NT2/D1 (cell line): ENCODE data around the gene AHCYL2.
"Not testable (repeated sequence)": the region's sequence is repeated elsewhere in the genome, so short reads cannot be mapped to it uniquely, and the experiment has no call there.

Source experiments
- DNase-seq: peaks from one replicate; pipeline ENCODE4 v3.0.0-alpha.2; 2011; ENCODE audit warnings: low read depth, low spot score
- H3K27me3 ChIP-seq: 2 replicates; pipeline ENCODE4 v1.6.0; 2011; ENCODE audit warnings: mild to moderate bottlenecking; ENCODE audit not compliant: insufficient read length, insufficient read depth
- H3K36me3 ChIP-seq: 2 replicates; pipeline ENCODE4 v1.6.1; 2011; ENCODE audit warnings: mild to moderate bottlenecking, low read length, mixed read lengths; ENCODE audit not compliant: insufficient read depth, insufficient read length
- H3K4me1 ChIP-seq: 2 replicates; pipeline ENCODE4 v1.5.1; 2011; ENCODE audit not compliant: insufficient read depth, insufficient read length
- H3K4me3 ChIP-seq: 2 replicates; pipeline ENCODE4 v1.5.1; 2011; ENCODE audit warnings: low read depth; ENCODE audit not compliant: insufficient read length
- H3K9ac ChIP-seq: 2 replicates; pipeline ENCODE4 v1.6.0; 2011; ENCODE audit warnings: low read depth; ENCODE audit not compliant: insufficient read length
- H3K9me3 ChIP-seq: 2 replicates; pipeline ENCODE4 v1.5.1; 2011; ENCODE audit warnings: mild to moderate bottlenecking, low read length; ENCODE audit not compliant: insufficient read depth
- SUZ12 ChIP-seq: IDR thresholded peaks from 2 replicates; pipeline ENCODE4 v1.6.1; 2011; ENCODE audit not compliant: insufficient read length, insufficient read depth; ENCODE audit errors: extremely low read depth
- YY1 ChIP-seq: IDR thresholded peaks from 2 replicates; pipeline ENCODE4 v1.6.1; 2011; ENCODE audit not compliant: insufficient read length, insufficient read depth
- ZNF274 ChIP-seq: IDR thresholded peaks from 2 replicates; pipeline ENCODE4 v1.6.1; 2011; ENCODE audit warnings: mild to moderate bottlenecking, low read depth, low read length

AHCYL2 gene

DNA sequence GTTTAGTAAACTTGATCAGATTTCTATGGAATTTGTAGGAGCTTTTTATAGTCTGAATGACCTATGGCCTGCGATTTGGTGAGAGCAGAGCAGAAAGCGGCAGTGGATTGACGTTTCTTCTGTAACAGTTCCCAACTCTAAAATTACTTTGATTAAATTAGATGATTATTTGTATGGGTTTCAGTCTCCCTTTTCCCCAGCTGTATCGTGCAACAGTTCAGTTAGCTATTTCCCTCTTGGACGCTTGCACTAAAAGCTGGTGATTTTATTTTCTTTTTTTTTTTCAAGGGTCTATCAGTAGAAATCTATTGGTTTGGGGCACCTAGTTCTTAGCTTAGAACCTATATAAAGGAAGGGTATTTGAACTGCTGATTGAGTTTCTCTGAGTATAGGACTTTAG lies 6.8 kb downstream of the AHCYL2 start:
- no peaks in the 10 kb centered on the region for H3K4me1 ChIP-seq
- H3K9me3 ChIP-seq, result no peaks in the 10 kb centered on the region
- no peak overlapping the region for H3K9ac ChIP-seq
- H3K4me3 ChIP-seq, result no peak overlapping the region
- H3K36me3 ChIP-seq, result no peaks in the 10 kb centered on the region
- H3K27me3 ChIP-seq, result no peaks in the 10 kb centered on the region
- DNase-seq, result no peak
- no peak for TF ChIP-seq ZNF274
- no peak for TF ChIP-seq YY1
- TF ChIP-seq SUZ12, result no peak

DNA sequence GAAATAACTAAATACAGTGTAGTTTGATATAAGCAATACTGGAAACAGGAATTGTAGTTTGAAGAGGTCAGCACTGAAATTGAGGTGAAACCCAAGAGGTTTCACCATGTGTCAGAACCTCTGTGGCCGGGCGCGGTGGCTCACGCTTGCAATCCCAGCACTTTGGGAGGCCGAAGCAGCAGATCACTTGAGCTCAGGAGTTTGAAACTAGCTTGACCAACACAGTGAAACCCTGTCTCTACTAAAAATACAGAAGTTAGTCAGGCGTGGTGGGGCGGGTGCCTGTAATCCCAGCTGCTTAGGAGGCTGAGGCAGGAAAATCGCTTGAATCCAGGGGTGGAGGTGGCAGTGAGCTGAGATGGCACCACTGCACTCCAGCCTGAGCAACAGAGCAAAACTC lies 13.7 kb downstream of the AHCYL2 start:
- Histone ChIP-seq H3K4me1 (no peaks in the 10 kb centered on the region), H3K36me3 (no peaks in the 10 kb centered on the region), H3K4me3 (no peak overlapping the region), H3K9ac (no peak overlapping the region), H3K27me3 (no peaks in the 10 kb centered on the region), H3K9me3 (no peaks in the 10 kb centered on the region)
- TF ChIP-seq YY1, result no peak
- TF ChIP-seq ZNF274, result no peak
- no peak for TF ChIP-seq SUZ12
- DNase-seq, result no peak

- no peaks in the 10 kb centered on the region for H3K9me3 ChIP-seq
- TF ChIP-seq SUZ12 (no peak), ZNF274 (no peak), YY1 (no peak)
- H3K36me3 ChIP-seq, result no peaks in the 10 kb centered on the region
- no peak for DNase-seq
- H3K4me3 ChIP-seq, result no peak overlapping the region
- H3K9ac ChIP-seq, result no peak overlapping the region
- H3K4me1 ChIP-seq, result no peaks in the 10 kb centered on the region
- H3K27me3 ChIP-seq, result no peaks in the 10 kb centered on the region
These were observed 15.4 kb downstream of the AHCYL2 start for GRCh38 chr7:129240119-129240820.

GRCh38 chr7:129244220-129244619 lies 19.4 kb downstream of the AHCYL2 start:
- Histone ChIP-seq H3K36me3 (no peaks in the 10 kb centered on the region), H3K4me1 (no peaks in the 10 kb centered on the region), H3K9ac (no peak overlapping the region), H3K9me3 (no peaks in the 10 kb centered on the region), H3K4me3 (no peak overlapping the region), H3K27me3 (no peaks in the 10 kb centered on the region)
- TF ChIP-seq ZNF274 (no peak), SUZ12 (no peak), YY1 (no peak)
- no peak for DNase-seq

DNA sequence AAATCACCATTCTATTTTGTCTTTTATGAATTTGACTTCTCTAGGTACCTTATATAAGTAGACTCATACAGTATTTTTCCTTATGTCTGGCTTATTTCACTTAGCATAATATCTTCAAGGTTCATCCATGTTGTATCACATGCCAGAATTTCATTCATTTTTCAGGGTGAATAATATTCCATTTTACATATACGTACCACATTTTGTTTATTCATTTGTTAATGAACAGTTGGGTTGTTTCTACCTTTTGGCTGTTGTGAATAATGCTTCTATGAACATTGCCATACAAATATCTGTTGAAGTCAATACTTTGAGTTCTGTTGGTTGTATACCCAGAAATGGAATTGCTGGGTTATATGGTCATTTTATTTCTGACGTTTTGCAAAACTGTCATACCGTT lies 20.7 kb downstream of the AHCYL2 start:
- H3K36me3 ChIP-seq, result no peaks in the 10 kb centered on the region
- TF ChIP-seq YY1 (no peak), ZNF274 (no peak), SUZ12 (no peak)
- H3K4me3 ChIP-seq, result no peak overlapping the region
- H3K4me1 ChIP-seq, result no peaks in the 10 kb centered on the region
- H3K27me3 ChIP-seq, result no peaks in the 10 kb centered on the region
- H3K9me3 ChIP-seq, result no peaks in the 10 kb centered on the region
- no peak for DNase-seq
- H3K9ac ChIP-seq, result no peak overlapping the region

- H3K4me1 ChIP-seq, result no peaks in the 10 kb centered on the region
These were observed 22.3 kb downstream of the AHCYL2 start for GRCh38 chr7:129247087-129247486.

DNA sequence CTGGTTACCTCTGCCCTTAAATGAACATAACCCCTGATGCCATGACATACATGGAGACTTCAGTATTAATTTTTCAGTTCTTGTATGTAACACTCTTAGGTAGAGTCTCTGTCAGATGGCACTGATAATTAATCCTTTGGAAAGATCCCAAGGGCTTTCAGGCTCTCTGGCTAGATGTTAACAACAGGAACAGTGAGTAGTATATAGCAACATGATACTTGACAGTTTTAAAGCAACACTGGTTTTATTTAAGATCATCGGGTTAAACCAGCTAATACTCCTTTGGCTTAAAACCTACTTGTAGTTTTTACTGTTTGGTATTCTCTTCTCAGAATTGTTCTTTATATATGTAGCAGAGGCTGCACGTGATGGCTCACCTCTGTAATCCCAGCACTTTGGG lies 27.3 kb downstream of the AHCYL2 start:
- Histone ChIP-seq H3K4me1 (no peaks in the 10 kb centered on the region), H3K36me3 (no peaks in the 10 kb centered on the region), H3K27me3 (no peaks in the 10 kb centered on the region), H3K4me3 (no peak overlapping the region), H3K9me3 (no peaks in the 10 kb centered on the region), H3K9ac (no peak overlapping the region)
- DNase-seq, result no peak
- TF ChIP-seq SUZ12, result no peak
- no peak for TF ChIP-seq ZNF274
- TF ChIP-seq YY1, result no peak

More at GRCh38 chr7:129247087-129247486, 22.3 kb downstream of the AHCYL2 start:
- TF ChIP-seq ZNF274, result no peak
- TF ChIP-seq YY1, result no peak
- TF ChIP-seq SUZ12, result no peak
- Histone ChIP-seq H3K27me3 (no peaks in the 10 kb centered on the region), H3K9me3 (no peaks in the 10 kb centered on the region), H3K9ac (no peak overlapping the region), H3K4me3 (no peak overlapping the region), H3K36me3 (no peaks in the 10 kb centered on the region)
- no peak for DNase-seq

DNA sequence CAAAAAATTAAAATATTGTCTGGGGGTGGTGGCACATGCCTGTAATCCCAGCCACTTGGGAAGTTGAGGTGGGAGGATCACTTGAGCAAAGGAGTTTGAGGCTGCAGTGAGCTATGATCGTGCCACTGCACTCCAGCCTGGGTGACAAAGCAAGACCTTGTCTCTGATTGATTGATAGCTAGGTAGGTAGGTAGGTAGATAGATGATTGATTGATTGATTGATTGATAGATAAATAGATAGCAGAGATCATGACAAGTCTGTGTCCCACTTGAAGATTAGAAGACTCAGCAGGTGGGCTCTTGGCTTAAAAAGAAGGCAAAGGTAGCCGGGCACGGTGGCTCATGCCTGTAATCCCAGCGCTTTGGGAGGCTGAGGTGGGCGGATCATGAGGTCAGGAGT lies 27.8 kb downstream of the AHCYL2 start:
- DNase-seq, H3K9me3 ChIP-seq, H3K4me3 ChIP-seq, H3K4me1 ChIP-seq, H3K27me3 ChIP-seq, H3K36me3 ChIP-seq, H3K9ac ChIP-seq: not testable (repeated sequence)
